K562 (cell line): ENCODE measurements around the gene GASK1A. TPM values are rescaled to one million over a fixed set of nuclear protein-coding genes. Genes with fewer than 3 reads are reported as not detected.
A peak's percentile ranks its signal among the peaks of the same experiment; 100 is the strongest.

ENCODE experiments used
- ATAC-seq: fragments of 200-7000 bp; cut with Tn5 transposase; 3 replicates; pipeline ENCODE4 v1.9.1; 2020; ENCODE audit warnings: moderate library complexity
- BruUV-seq: library from RNA; stranded (reverse); fragments of 400-500 nt; replicated peaks from 2 replicates; lab custom pipeline; 2021; lab: Mats Ljungman, UMichigan
- CTCF ChIA-PET: fragments of 300-600 bp; formaldehyde crosslinking; extraction: SDS; loops from one replicate; lab custom pipeline; 2021; ENCODE audit warnings: low intra/inter-chr PET ratio; lab: Yijun Ruan, JAX
- POLR2A ChIA-PET: fragments of 300-600, 350-650 bp; sonication (Branson Sonifier 250); formaldehyde crosslinking; extraction: SDS; loops from one replicate; lab custom pipeline; 2021; ENCODE audit warnings: antibody characterized with exemption, inconsistent platforms; lab: Yijun Ruan, JAX
- DNase-seq, 4 experiments: peaks; one replicate each; pipeline versions ENCODE4 v3.0.0 to v3.0.0-alpha.2; 2011 to 2018; ENCODE audit warnings: low spot score in 3 of 4, mixed read lengths in 3 of 4; ENCODE audit errors: extremely low read depth in 1 of 4
- FAIRE-seq: peaks from 2 replicates; lab custom pipeline; 2011; peaks lifted over from hg19 to GRCh38; lab: Jason Lieb, UNC
- H2AFZ ChIP-seq: 2 replicates; pipeline ENCODE4 v1.6.0; 2011; ENCODE audit warnings: low read depth, low read length, control low read depth, inconsistent platforms
- H3K27ac ChIP-seq: fragments of 200-600 bp; 3 replicates; pipeline ENCODE4 v1.8.0; 2011; ENCODE audit warnings: low read depth, mild to moderate bottlenecking, control low read depth, inconsistent platforms, low read length, moderate library complexity, mixed read lengths; ENCODE audit errors: extremely low read depth
- H3K27me3 ChIP-seq, 2 experiments: fragments of 300-600 bp in 1 of 2; 2 replicates in 1 of 2; 3 replicates in 1 of 2; pipeline versions ENCODE4 v1.6.0 to v1.8.0; 2011; ENCODE audit warnings: inconsistent platforms in 2 of 2, low read length in 2 of 2, mild to moderate bottlenecking in 1 of 2, mixed read lengths in 1 of 2, moderate library complexity in 1 of 2; ENCODE audit not compliant: control insufficient read depth in 2 of 2, insufficient read depth in 2 of 2
- H3K36me3 ChIP-seq: fragments of 300-600 bp; 3 replicates; pipeline ENCODE4 v1.8.0; 2011; ENCODE audit warnings: mild to moderate bottlenecking, low read length, inconsistent platforms; ENCODE audit not compliant: control insufficient read depth, insufficient read depth
- H3K4me1 ChIP-seq, 2 experiments: fragments of 200-600 bp in 1 of 2; replicated peaks in 1 of 2; 2 replicates in 1 of 2; 3 replicates in 1 of 2; pipeline versions ENCODE4 v1.5.1 to v1.8.0; 2011; ENCODE audit warnings: inconsistent platforms in 2 of 2, low read length in 2 of 2, mild to moderate bottlenecking in 1 of 2, mixed read lengths in 1 of 2, moderate library complexity in 1 of 2; ENCODE audit not compliant: control insufficient read depth in 2 of 2, insufficient read depth in 2 of 2
- H3K4me2 ChIP-seq: 2 replicates; pipeline ENCODE4 v1.6.1; 2011; ENCODE audit warnings: low read length, control low read depth, inconsistent platforms, mixed read lengths; ENCODE audit not compliant: insufficient read depth
- H3K4me3 ChIP-seq: fragments of 200-600 bp; sonication (generic), shearing (Covaris generic); 2 replicates; pipeline ENCODE4 v1.5.1; 2016; ENCODE audit warnings: control low read depth, inconsistent platforms
- H3K79me2 ChIP-seq: fragments of 200-600 bp; 3 replicates; pipeline ENCODE4 v1.8.0; 2011; ENCODE audit warnings: low read length, inconsistent platforms; ENCODE audit not compliant: control insufficient read depth, insufficient read depth
- H3K9ac ChIP-seq, 2 experiments: 2 replicates each; pipeline versions ENCODE4 v1.6.0 to v1.6.1; 2011; ENCODE audit warnings: low read depth in 2 of 2, low read length in 2 of 2, control low read depth in 1 of 2, inconsistent platforms in 1 of 2, mild to moderate bottlenecking in 1 of 2, mixed read lengths in 1 of 2; ENCODE audit not compliant: insufficient read depth in 1 of 2
- H3K9me1 ChIP-seq: one replicate; pipeline ENCODE4 v1.6.0; 2011; ENCODE audit warnings: inconsistent platforms, mild to moderate bottlenecking, low read length, moderate library complexity; ENCODE audit not compliant: control insufficient read depth, insufficient read depth
- H3K9me3 ChIP-seq: replicated peaks from 2 replicates; pipeline ENCODE4 v1.5.1; 2011; ENCODE audit warnings: low read depth, low read length, inconsistent platforms; ENCODE audit not compliant: control insufficient read depth, insufficient read depth
- H4K20me1 ChIP-seq: replicated peaks from 2 replicates; pipeline ENCODE4 v1.6.1; 2011; ENCODE audit warnings: low read length, inconsistent platforms, mixed read lengths; ENCODE audit not compliant: control insufficient read depth, insufficient read depth
- CREB3L1 ChIP-seq: fragments of 450-650 bp; IDR thresholded peaks from 2 replicates; pipeline ENCODE4 v1.6.1; 2014; ENCODE audit warnings: low read depth, mild to moderate bottlenecking, moderate library complexity, borderline replicate concordance
- GABPB2 ChIP-seq: fragments of 250-450 bp; sonication (Bioruptor Pico); conservative IDR thresholded peaks from 2 replicates; pipeline ENCODE4 v1.5.1; 2021; ENCODE audit warnings: mild to moderate bottlenecking
- HDAC3 ChIP-seq: fragments of 450-650 bp; IDR thresholded peaks from 2 replicates; pipeline ENCODE4 v1.6.1; 2018; ENCODE audit warnings: borderline replicate concordance, mild to moderate bottlenecking, moderate library complexity; ENCODE audit not compliant: partially characterized antibody
- TBL1XR1 ChIP-seq, 2 experiments: IDR thresholded peaks; 2 replicates each; pipeline ENCODE4 v1.6.1; 2012; ENCODE audit warnings: improper control_type of control experiment in 2 of 2, low read length in 2 of 2, mild to moderate bottlenecking in 1 of 2
- ZKSCAN1 ChIP-seq: fragments of 150-350 bp; IDR thresholded peaks from 2 replicates; pipeline ENCODE4 v1.6.1; 2016; ENCODE audit warnings: low read depth, low read length
- ZNF239 ChIP-seq: fragments of 250-450 bp; sonication (Bioruptor Pico); IDR thresholded peaks from 2 replicates; pipeline ENCODE4 v1.4.0; 2020; ENCODE audit warnings: mild to moderate bottlenecking
- ZNF274 ChIP-seq: IDR thresholded peaks from 2 replicates; pipeline ENCODE4 v1.6.1; 2011; ENCODE audit warnings: low read depth, mild to moderate bottlenecking, low read length, moderate library complexity, borderline replicate concordance
- WGBS: fragments of 100-300 bp; shearing (Covaris generic); methylation state at CpG from one replicate; pipeline ENCODE4 v1.1.6; 2016; ENCODE audit warnings: low coverage, mixed read lengths; ENCODE audit not compliant: insufficient coverage; ENCODE audit errors: missing lambda C conversion rate; 5-methylcytosine and 5-hydroxymethylcytosine counted together
- in situ Hi-C: fragments of 300-500 bp; cut with MboI; formaldehyde crosslinking; loops from 4 replicates; pipeline ENCODE4 v1.15.0; 2018; ENCODE audit warnings: inconsistent platforms, mixed read lengths
- intact Hi-C: fragments of 100-400 bp; cut with micrococcal nuclease; formaldehyde crosslinking; loops from 2 replicates; pipeline ENCODE4 v1.14.2; 2022
- polyA plus RNA-seq, 8 experiments: library from polyadenylated mRNA; depleted of rRNA in 4 of 8; stranded (reverse) in 5 of 8; unstranded in 3 of 8; fragments of >200 nt; fragmentation: Nextera tagmentation in 2 of 8; fragmentation: Illumina TruSeq in 1 of 8; extraction: Ambion mirVana in 2 of 8; extraction: Trizol in 1 of 8; gene quantifications; 2 replicates each; pipeline versions ENCODE4 v1.2.1 to v1.2.3, GENCODE V29; 2011 to 2014; ENCODE audit warnings: inconsistent platforms in 1 of 8, missing spikeins in 1 of 8
- total RNA-seq, 7 experiments: library from RNA; depleted of rRNA in 6 of 7; stranded (reverse); fragments of >200 nt in 6 of 7; fragmentation: Illumina TruSeq in 2 of 7; extraction: Trizol in 2 of 7; gene quantifications; 2 replicates each; pipeline versions ENCODE4 v1.2.1 to v1.2.3, GENCODE V29; 2011 to 2021; ENCODE audit warnings: low replicate concordance in 1 of 7
- TF ChIP-seq, protein P1 (sequence below): fragments of 250-450 bp; sonication (Bioruptor Pico); IDR thresholded peaks from 2 replicates; pipeline ENCODE4 v1.5.0; 2021

The GASK1A gene
- total and polyA plus RNA-seq, 9 of the 15 experiments (the other 6 are each of a cell fraction or from before 2014, with no cell fraction given), result 0.04 to 0.11 (median 0.05) TPM; not detected in 5

DNA sequence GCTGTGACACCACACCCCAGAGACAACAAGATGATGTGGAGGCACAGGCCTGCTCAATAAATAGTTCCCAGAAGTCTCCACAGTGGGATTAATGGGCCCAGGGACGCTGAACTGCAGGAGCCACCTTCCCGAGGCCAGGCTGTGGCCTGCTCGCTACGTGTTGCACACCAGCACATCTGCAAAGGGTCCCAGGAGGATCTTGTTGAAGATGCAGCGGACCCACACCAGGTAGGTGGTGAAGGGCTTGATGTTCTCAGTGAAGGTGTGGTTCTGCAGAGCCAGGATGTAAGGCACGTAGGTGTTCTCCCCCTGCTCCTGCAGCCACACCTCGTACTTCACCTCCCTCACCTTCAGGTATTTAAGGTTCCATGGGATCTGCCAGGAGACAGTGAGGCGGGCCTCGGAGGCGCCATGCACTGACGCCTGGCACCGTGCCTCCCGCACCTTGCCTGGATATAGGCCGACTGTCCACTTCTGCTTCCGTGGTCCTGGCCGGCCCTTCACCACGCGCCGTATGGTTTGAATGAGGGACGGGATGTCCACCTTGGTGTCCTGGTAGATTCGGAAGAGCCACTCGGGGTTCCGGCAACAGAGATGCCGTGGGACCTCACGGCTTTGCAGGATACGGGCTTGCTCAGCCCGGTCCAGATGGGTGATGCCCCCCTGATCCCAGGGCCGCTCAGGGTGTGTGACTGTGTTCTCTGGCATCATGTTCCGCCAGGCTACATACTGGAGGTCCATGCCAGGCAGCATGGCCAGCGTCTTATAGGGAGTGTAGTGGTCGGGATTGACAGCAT is 100.6 kb downstream of the GASK1A start:
- ChIA-PET POLR2A (interaction anchor here (1.2 kb wide), 1 partner anchor 9 kb away, joined by 3 read pairs; no protein-coding TSS in a partner anchor), CTCF (no interaction called here)
- H3K9me3 ChIP-seq, result no peaks in the 10 kb centered on the region
- H4K20me1 ChIP-seq, result no peaks in the 10 kb centered on the region
- H3K9ac ChIP-seq, result peak overlapping the region in 1 of 2 experiments; percentile 17; a peak in 1 of 4 replicates
- H3K79me2 ChIP-seq, result no peaks in the 10 kb centered on the region
- no peak for FAIRE-seq
- no peak overlapping the region for H2AFZ ChIP-seq
- H3K27ac ChIP-seq, result no peak overlapping the region
- no peak overlapping the region for H3K4me2 ChIP-seq
- intact Hi-C loops (loop anchor here (10.0 kb wide), 1 partner anchor 115 kb away; no protein-coding TSS in a partner anchor), in situ Hi-C loops (no loop called here)
- no peak for ATAC-seq
- no peaks in the 10 kb centered on the region; a peak in 1 of 5 replicates for H3K27me3 ChIP-seq
- peaks cover 10% of the 10 kb centered on the region; the same call in 1 of the 3 replicates for H3K36me3 ChIP-seq
- DNase-seq, result no peak
- peaks cover 0 to 5% of the 10 kb centered on the region in 2 experiments; a peak in 1 of 5 replicates for H3K4me1 ChIP-seq
- no peaks in the 10 kb centered on the region for H3K9me1 ChIP-seq
- no peak for TF ChIP-seq GABPB2 (CRISPR knock-in tag)
- TF ChIP-seq ZKSCAN1, result no peak
- TF ChIP-seq CREB3L1, result no peak
- TF ChIP-seq, protein P1, sequence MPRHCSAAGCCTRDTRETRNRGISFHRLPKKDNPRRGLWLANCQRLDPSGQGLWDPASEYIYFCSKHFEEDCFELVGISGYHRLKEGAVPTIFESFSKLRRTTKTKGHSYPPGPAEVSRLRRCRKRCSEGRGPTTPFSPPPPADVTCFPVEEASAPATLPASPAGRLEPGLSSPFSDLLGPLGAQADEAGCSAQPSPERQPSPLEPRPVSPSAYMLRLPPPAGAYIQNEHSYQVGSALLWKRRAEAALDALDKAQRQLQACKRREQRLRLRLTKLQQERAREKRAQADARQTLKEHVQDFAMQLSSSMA, result no peak
- no peak for TF ChIP-seq ZNF239 (CRISPR knock-in tag)
- no peak for TF ChIP-seq ZNF274
- no peak for TF ChIP-seq TBL1XR1 (IDR thresholded peaks at IDR 0.05; ENCODE audit: low read length in 2 of 2)
- TF ChIP-seq HDAC3, result no peak
- H3K4me3 ChIP-seq, result no peak overlapping the region
- no TSS peak for BruUV-seq
- WGBS, result 85% methylated on average over 29 of the region's 31 CpGs
